Measurements from ENCODE around the gene SORBS1.

SORBS1 gene

DNA sequence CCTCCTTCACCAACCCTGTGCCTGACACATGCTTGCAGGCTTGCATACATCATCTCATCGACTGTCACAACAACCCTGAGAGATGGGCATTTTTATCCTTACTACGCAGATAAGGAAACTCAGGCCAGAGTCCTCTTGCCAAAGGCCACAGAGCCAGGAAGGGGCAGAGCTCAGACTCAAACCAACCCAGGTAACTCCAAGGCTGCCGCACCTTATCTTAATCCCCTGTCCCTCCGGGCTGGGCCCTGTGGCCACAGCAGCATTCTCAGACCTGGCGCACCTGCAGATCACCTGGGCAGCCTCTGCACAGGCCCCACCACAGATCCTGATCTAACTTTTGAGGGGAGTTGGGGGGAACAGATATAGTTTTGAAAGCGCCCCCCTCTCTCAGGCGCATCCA, 35.1 kb downstream of the SORBS1 start:
- H3K27ac ChIP-seq: peak overlapping the region in 1 of 2 donors; percentile 62
- peak overlapping the region; percentile 19 for H3K4me3 ChIP-seq
- DNase-seq (ENCODE audit: low spot score): peak; percentile 53
- TF ChIP-seq CTCF (IDR thresholded peaks at IDR 0.05): no peak

GRCh38 chr10:95525033-95525418, 36.1 kb downstream of the SORBS1 start:
- no peak for DNase-seq (ENCODE audit: low spot score)
- TF ChIP-seq CTCF (IDR thresholded peaks at IDR 0.05): no peak
- H3K27ac ChIP-seq: peak overlapping the region in 1 of 2 donors; percentile 17
- H3K4me3 ChIP-seq: no peak overlapping the region

GRCh38 chr10:95524358-95525032, 36.7 kb downstream of the SORBS1 start:
- Histone ChIP-seq H3K4me3 (no peak overlapping the region), H3K27ac (peak overlapping the region in 1 of 2 donors; percentile 17)
- DNase-seq (ENCODE audit: low spot score): no peak
- TF ChIP-seq CTCF (IDR thresholded peaks at IDR 0.05): no peak

- peak overlapping the region; percentile 37 to 49 for H3K27ac ChIP-seq
- DNase-seq (ENCODE audit: low spot score): no peak
- TF ChIP-seq CTCF (IDR thresholded peaks at IDR 0.05): no peak
- no peak overlapping the region for H3K4me3 ChIP-seq
Measured at GRCh38 chr10:95522117-95522516, 39.1 kb downstream of the SORBS1 start.

GRCh38 chr10:95520617-95521016, 40.6 kb downstream of the SORBS1 start:
- TF ChIP-seq CTCF (IDR thresholded peaks at IDR 0.05): no peak
- Histone ChIP-seq H3K4me3 (no peak overlapping the region), H3K27ac (peak overlapping the region; percentile 61 to 78)
- no peak for DNase-seq (ENCODE audit: low spot score)

- Histone ChIP-seq H3K4me3 (no peak overlapping the region), H3K27ac (peak overlapping the region; percentile 78 to 94)
- no peak for TF ChIP-seq CTCF (IDR thresholded peaks at IDR 0.05)
- no peak for DNase-seq (ENCODE audit: low spot score)
Measured at GRCh38 chr10:95518455-95519452, 42.4 kb downstream of the SORBS1 start.

Data from coronary artery (tissue), 2 donors.